Breast epithelium (tissue), 4 donors: ENCODE results near the gene ZNF217. TPM values are rescaled to one million over a fixed set of nuclear protein-coding genes. Genes with fewer than 3 reads are reported as not detected.
"Not testable (repeated sequence)": the region's sequence is repeated elsewhere in the genome, so short reads cannot be mapped to it uniquely, and the experiment has no call there.

Source experiments
- DNase-seq, 2 donors: peaks; one replicate each; pipeline ENCODE4 v3.0.0-alpha.2; 2019; ENCODE audit warnings: low spot score in 2 of 2
- H3K27ac ChIP-seq, 2 donors: fragments of 200-600 bp; sonication (generic) in 1 of 2; one replicate each; pipeline ENCODE4 v1.5.1; 2016 to 2019; ENCODE audit warnings: mild to moderate bottlenecking in 1 of 2
- H3K27me3 ChIP-seq, 2 donors: fragments of 200-600 bp; sonication (generic) in 1 of 2; one replicate each; pipeline versions ENCODE4 v1.5.1 to v1.6.0; 2017 to 2019; ENCODE audit warnings: control low read depth in 1 of 2, mild to moderate bottlenecking in 1 of 2
- H3K36me3 ChIP-seq: fragments of 200-600 bp; one replicate; pipeline ENCODE4 v1.5.1; 2019
- H3K4me1 ChIP-seq, 2 donors: fragments of 200-600 bp; sonication (generic); one replicate each; pipeline ENCODE4 v1.5.1; 2016 to 2019; ENCODE audit warnings: control low read depth in 1 of 2
- H3K4me3 ChIP-seq, 3 donors: fragments of 200-600 bp; sonication (generic); 1 replicate in 2 of 3; 2 replicates in 1 of 3; pipeline ENCODE4 v1.5.1; 2016 to 2019; ENCODE audit warnings: mild to moderate bottlenecking in 3 of 3, moderate library complexity in 2 of 3
- H3K9me3 ChIP-seq, 2 donors: fragments of 200-600 bp; sonication (generic) in 1 of 2; one replicate each; pipeline ENCODE4 v1.5.1; 2016 to 2019; ENCODE audit warnings: control low read depth in 1 of 2
- POLR2A ChIP-seq: fragments of 450-650 bp; IDR thresholded peaks from one replicate; pipeline ENCODE4 v1.6.1; 2016; ENCODE audit warnings: antibody characterized with exemption, mild to moderate bottlenecking, moderate library complexity
- POLR2AphosphoS5 ChIP-seq, 3 donors: sonication (generic); formaldehyde crosslinking; IDR thresholded peaks; one replicate each; pipeline ENCODE4 v1.6.1; 2017; ENCODE audit warnings: antibody characterized with exemption in 3 of 3
- intact Hi-C: fragments of 100-400 bp; cut with DNase I; formaldehyde crosslinking; loops from one replicate; pipeline ENCODE4 v1.15.1; 2023; ENCODE audit warnings: low total_unique reads
- total RNA-seq, 3 donors: library from RNA; depleted of rRNA; stranded (reverse); fragments of >200 nt; gene quantifications; one replicate each; pipeline ENCODE4 v1.1.0, GENCODE V29; 2016
- TF ChIP-seq, protein P1 (sequence below), 3 donors: fragments of 450-650 bp; IDR thresholded peaks; one replicate each; pipeline ENCODE4 v1.5.1; 2016 to 2017; ENCODE audit warnings: antibody characterized with exemption in 3 of 3, mild to moderate bottlenecking in 3 of 3, moderate library complexity in 3 of 3

The ZNF217 gene
- total RNA-seq, 3 donors from 2014 or later = 22.4 to 54.7 (median 48.3) TPM

DNA sequence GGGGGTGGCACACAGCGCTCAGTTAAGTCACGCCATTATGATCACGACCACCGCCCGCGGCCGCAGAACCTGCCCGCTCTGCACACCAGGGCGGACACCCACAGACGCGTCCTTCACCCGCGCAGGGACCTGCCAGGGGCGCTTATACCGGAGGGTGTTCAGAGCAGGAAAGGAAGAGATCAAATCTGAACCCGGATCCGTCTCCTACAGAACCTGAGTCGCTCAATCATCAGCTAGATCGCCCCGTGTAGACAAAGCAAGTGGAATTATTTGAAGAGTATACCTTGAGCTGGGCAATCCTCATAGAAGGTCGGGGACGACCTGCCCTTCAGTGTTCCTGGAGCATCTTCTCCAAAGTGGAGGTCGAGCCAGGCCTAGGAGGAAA is 14.4 kb upstream of the ZNF217 start:
- H3K4me3 ChIP-seq = no peak overlapping the region
- TF ChIP-seq POLR2A (no peak), POLR2AphosphoS5 (IDR thresholded peaks at IDR 0.05) (no peak)
- TF ChIP-seq, protein P1, sequence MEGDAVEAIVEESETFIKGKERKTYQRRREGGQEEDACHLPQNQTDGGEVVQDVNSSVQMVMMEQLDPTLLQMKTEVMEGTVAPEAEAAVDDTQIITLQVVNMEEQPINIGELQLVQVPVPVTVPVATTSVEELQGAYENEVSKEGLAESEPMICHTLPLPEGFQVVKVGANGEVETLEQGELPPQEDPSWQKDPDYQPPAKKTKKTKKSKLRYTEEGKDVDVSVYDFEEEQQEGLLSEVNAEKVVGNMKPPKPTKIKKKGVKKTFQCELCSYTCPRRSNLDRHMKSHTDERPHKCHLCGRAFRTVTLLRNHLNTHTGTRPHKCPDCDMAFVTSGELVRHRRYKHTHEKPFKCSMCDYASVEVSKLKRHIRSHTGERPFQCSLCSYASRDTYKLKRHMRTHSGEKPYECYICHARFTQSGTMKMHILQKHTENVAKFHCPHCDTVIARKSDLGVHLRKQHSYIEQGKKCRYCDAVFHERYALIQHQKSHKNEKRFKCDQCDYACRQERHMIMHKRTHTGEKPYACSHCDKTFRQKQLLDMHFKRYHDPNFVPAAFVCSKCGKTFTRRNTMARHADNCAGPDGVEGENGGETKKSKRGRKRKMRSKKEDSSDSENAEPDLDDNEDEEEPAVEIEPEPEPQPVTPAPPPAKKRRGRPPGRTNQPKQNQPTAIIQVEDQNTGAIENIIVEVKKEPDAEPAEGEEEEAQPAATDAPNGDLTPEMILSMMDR (IDR thresholded peaks at IDR 0.05) = no peak
- DNase-seq = no peak
- intact Hi-C loops = no loop called here
- H3K4me1 ChIP-seq = peaks cover 0 to under 1% of the 10 kb centered on the region in 2 donors
- no peak overlapping the region for H3K27ac ChIP-seq
- H3K27me3 ChIP-seq = no peaks in the 10 kb centered on the region
- no peaks in the 10 kb centered on the region for H3K9me3 ChIP-seq
- no peaks in the 10 kb centered on the region for H3K36me3 ChIP-seq

DNA sequence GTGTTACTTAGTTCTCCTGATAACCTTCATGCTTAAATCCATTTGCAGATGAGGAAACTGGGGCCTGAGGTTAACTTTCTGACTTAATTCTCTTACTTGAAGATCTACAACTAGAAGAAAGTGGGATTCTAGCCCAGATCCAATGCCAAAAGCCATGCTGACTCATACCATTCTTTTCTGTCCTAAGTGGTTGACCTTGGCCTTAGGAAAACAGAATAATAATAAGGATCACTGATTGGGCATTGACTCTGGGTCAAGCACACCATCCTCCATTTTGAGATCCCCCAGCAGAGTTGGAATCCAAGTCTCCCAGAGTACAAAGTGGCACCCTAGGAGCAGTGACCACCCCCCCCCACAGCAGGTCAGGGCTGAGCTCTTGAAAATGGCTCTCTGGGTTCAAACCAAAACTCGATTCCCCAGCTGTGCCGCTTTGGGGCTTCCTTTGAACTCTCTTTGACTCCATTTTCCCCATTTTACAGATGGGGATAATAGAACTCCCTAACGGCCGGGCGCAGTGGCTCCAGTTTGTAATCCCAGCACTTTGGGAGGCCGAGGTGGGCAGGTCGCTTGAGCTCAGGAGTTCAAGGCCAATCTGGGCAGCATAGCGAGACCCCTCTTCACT is 12.8 kb upstream of the ZNF217 start:
- no peaks in the 10 kb centered on the region for H3K9me3 ChIP-seq
- intact Hi-C loops = no loop called here
- no peak overlapping the region for H3K27ac ChIP-seq
- no peaks in the 10 kb centered on the region for H3K4me1 ChIP-seq
- DNase-seq = peak in 1 of 2 donors; percentile 20
- H3K4me3 ChIP-seq = no peak overlapping the region
- no peak for TF ChIP-seq POLR2A
- TF ChIP-seq POLR2AphosphoS5 (IDR thresholded peaks at IDR 0.05) = no peak
- TF ChIP-seq, protein P1 (IDR thresholded peaks at IDR 0.05) = no peak
- no peaks in the 10 kb centered on the region for H3K36me3 ChIP-seq
- H3K27me3 ChIP-seq = no peaks in the 10 kb centered on the region

DNA sequence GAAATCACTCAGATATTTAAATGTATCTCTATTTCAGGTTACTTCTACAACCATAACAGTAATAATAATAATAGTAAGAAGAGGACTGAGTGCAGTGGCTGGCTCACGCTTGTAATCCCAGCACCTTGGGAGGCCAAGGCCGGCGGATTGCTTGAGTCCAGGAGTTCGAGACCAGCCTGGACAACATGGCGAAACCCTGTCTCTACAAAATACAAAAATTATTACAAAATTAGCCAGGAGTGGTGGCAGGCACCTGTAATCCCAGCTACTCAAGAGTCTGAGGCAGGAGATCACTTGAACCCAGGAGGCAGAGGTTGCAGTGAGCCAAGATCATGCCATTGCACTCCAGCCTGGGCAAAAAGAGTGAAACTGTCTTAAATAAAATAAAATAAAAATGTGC is 11.8 kb upstream of the ZNF217 start:
- H3K27ac ChIP-seq, H3K9me3 ChIP-seq, intact Hi-C loops, H3K36me3 ChIP-seq, H3K4me1 ChIP-seq, H3K4me3 ChIP-seq, H3K27me3 ChIP-seq, DNase-seq: not testable (repeated sequence)

DNA sequence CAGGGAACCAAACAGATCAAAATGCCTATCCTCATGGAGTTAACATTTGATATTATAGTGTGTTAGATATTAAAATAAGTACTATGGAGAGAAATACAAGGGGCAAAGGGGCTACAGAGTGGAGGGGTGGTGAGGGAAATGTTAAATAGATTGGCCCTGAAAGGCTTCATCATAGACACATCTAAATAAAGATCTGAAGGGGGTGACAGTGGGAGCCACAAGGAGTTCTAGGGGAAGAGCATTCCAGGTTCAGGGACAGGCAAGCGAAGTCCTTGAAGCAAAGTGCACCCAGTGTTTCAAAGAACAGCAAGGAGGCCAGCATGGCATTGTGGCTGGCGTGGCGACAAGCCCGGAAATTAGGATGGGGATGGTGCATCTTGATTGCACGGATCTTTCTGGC is 11.2 kb upstream of the ZNF217 start:
- H3K4me1 ChIP-seq, DNase-seq, H3K4me3 ChIP-seq, H3K27me3 ChIP-seq, H3K27ac ChIP-seq, intact Hi-C loops, H3K9me3 ChIP-seq, H3K36me3 ChIP-seq: not testable (repeated sequence)

DNA sequence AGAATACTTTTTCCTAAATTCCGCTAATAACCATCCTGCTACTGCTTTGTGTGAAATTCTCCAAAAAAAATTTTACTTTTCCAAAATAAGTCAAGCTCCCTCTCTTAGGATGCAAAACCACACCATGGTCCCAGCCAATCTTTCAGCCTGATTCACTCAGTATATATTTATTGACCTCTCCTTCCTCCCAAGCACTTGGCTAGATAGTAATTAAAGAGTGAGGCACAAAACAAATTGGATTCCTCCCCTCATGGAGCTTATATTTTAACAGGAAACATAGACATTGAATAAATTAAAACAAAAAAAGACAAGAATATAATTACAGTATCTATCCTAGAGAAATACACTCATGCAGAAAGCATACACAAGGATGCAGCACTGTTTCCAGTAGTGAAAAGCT is 9.0 kb upstream of the ZNF217 start:
- intact Hi-C loops = no loop called here
- Histone ChIP-seq H3K27ac (no peak overlapping the region), H3K9me3 (no peaks in the 10 kb centered on the region), H3K27me3 (no peaks in the 10 kb centered on the region), H3K36me3 (no peaks in the 10 kb centered on the region), H3K4me1 (no peaks in the 10 kb centered on the region), H3K4me3 (no peak overlapping the region)
- no peak for DNase-seq
- TF ChIP-seq, protein P1 (IDR thresholded peaks at IDR 0.05) = no peak
- TF ChIP-seq POLR2A = no peak
- no peak for TF ChIP-seq POLR2AphosphoS5 (IDR thresholded peaks at IDR 0.05)

DNA sequence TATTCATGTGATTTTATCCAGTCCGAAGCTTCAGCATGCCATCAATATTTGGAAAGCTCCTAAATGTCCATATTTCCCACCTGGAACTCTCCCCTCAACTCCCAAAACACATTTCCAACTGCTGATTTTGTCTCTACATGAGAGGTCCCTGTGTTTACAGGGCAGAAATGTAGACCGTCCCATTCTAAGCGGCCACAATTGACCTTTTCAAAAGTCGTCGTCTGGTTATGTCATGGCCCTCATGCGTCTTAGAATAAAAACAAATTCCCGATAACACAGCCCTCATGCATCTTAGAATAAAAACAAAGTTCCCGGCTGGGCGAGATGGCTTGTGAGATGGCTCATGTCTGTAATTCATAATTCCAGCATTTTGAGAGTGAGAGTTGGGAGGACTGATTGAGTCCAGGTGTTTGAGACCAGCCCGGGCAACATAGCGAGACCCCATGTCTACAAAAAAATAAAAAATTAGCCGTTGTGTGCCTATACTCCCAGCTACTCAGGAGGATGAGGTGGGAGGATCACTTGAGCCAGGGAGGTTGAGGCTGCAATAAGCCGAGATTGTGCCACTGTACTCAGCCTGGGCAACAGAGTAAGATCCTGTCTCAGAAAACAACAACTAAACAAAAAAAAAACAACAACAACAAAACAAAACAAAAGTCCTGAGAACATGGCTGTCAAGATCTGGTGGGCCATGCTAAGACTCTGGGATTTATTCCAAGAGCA is 6.4 kb upstream of the ZNF217 start:
- H3K4me1 ChIP-seq = no peaks in the 10 kb centered on the region
- no peaks in the 10 kb centered on the region for H3K9me3 ChIP-seq
- no peaks in the 10 kb centered on the region for H3K27me3 ChIP-seq
- no peaks in the 10 kb centered on the region for H3K36me3 ChIP-seq
- no peak overlapping the region for H3K4me3 ChIP-seq
- intact Hi-C loops = no loop called here
- no peak overlapping the region for H3K27ac ChIP-seq
- TF ChIP-seq POLR2AphosphoS5 (IDR thresholded peaks at IDR 0.05) = no peak
- TF ChIP-seq POLR2A = no peak
- TF ChIP-seq, protein P1 (IDR thresholded peaks at IDR 0.05) = no peak
- DNase-seq = no peak
